AG10803 (cell line): Measurements from ENCODE around the gene ANGEL1.
A peak's percentile ranks its signal among the peaks of the same experiment; 100 is the strongest.

ENCODE experiments used
- DNase-seq: peaks from one replicate; pipeline ENCODE4 v3.0.0; 2010; ENCODE audit warnings: low read depth
- H3K4me3 ChIP-seq: 2 replicates; pipeline ENCODE4 v1.5.1; 2011; ENCODE audit warnings: mild to moderate bottlenecking, low read length, control low read depth
- CTCF ChIP-seq: conservative IDR thresholded peaks from 2 replicates; pipeline ENCODE4 v1.5.1; 2011; ENCODE audit warnings: mild to moderate bottlenecking, low read length, control low read depth, inconsistent platforms

Gene ANGEL1

GRCh38 chr14:76844223-76844622 lies 31.5 kb upstream of the ANGEL1 start:
- DNase-seq: peak; percentile 12
- H3K4me3 ChIP-seq: no peak overlapping the region
- 0 out of 2 replicates have a peak, but pooled peaks have one; percentile 1 for TF ChIP-seq CTCF

- no peak for DNase-seq
- no peak for TF ChIP-seq CTCF
- H3K4me3 ChIP-seq: no peak overlapping the region
Observed at GRCh38 chr14:76842414-76842813, 29.7 kb upstream of the ANGEL1 start.

DNA sequence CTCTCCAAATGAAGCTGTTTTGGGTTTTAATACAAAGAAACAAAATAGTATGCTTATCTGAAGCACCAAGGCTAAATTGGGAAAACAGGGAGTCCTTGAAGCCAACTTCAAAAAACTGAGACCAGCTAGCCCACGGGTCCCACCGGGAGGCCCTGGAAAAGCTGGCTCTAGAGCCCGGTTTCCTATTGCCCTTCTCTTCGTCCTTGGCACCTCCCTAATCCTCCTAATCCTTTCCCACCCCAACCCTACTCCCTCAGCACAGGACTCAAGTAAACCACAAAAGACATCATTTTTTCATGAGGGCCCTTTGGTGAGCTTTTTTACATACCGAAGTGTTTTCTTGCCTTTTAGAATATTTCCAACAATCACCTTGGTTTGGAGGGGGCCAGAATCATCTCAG lies 24.8 kb upstream of the ANGEL1 start:
- no peak for TF ChIP-seq CTCF
- H3K4me3 ChIP-seq: no peak overlapping the region
- no peak for DNase-seq

- no peak overlapping the region for H3K4me3 ChIP-seq
- no peak for TF ChIP-seq CTCF
- no peak for DNase-seq
Observed at GRCh38 chr14:76836029-76836630, 23.4 kb upstream of the ANGEL1 start.

DNA sequence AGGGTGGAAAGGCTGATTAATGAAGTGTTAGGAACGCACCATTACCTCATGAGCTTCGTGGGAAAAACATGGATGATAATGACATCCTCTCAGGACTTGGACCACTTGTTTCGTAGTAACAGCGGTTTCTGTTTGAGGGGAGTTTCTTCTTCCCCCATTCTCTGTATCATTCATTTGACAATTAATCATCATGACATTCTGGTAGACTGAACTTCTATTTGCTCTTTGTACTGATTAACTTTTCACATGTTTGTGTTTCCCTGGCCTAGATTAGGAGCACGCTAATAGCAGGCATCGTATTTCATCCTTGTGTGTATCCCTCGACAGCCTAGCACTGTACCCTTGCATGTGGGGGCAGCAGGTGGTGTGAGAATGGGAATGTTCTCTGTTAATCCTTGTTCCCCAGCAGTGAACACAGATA lies 21.6 kb upstream of the ANGEL1 start:
- no peak for DNase-seq
- no peak for TF ChIP-seq CTCF

DNA sequence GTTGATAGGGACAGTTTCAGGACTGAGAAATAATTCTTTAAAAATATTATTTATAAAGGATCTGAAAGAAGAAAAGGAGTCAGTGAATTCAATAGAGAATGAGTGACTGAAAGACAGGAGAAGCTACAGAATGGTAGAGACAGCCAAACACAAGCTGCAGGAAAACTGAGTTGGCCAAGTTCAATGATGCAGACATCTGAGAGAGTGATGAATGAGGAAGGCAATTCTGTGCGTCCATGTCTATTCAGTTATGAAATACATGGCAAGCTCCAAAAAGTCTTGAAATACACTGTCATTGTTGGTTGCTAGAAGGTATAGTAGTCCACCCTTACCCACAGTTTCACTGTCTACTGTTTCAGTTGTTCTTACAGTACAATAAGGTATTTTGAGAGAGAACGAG lies 20.3 kb upstream of the ANGEL1 start:
- H3K4me3 ChIP-seq: no peak overlapping the region
- DNase-seq: no peak
- TF ChIP-seq CTCF: no peak

More for the DNA sequence above, 21.6 kb upstream of the ANGEL1 start:
- no peak overlapping the region for H3K4me3 ChIP-seq

DNA sequence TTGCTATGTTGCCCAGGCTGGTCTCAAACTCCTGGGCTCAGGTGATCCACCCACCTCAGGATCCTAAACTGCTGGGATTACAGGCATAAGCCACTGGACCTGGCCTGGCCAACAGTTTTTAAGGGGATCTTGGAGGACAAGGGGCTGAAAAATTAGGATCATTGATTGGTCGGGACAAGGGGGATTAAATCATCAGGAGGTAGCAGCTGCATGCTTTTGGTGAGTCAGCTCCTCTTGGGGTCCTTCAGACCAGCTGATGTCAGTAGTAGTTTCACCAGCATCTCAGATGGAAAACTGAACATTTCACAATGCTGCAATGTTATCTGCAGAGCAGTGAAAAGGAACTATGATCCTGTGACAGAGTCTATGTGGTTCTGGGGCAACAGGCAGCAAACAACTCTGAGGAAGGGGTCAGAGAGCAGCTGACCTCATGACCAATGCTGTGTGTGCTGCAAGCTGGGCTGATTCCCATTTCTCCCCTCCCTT lies 19.9 kb upstream of the ANGEL1 start:
- TF ChIP-seq CTCF: no peak
- H3K4me3 ChIP-seq: no peak overlapping the region
- DNase-seq: no peak
